ENCODE measurements around the gene GABARAPL1.

GRCh38 chr12:10174986-10175614 lies 37.6 kb upstream of the GABARAPL1 start:
- TF ChIP-seq REST (IDR thresholded peaks at IDR 0.05; ENCODE audit: insufficient replicate concordance, low read depth): no peak
- TF ChIP-seq SPI1 (IDR thresholded peaks at IDR 0.05; ENCODE audit: borderline replicate concordance, low read depth): no peak
- TF ChIP-seq CTCF (IDR thresholded peaks at IDR 0.05; ENCODE audit: insufficient read depth, low read length): no peak
- no peak for TF ChIP-seq POLR2AphosphoS5 (IDR thresholded peaks at IDR 0.05; ENCODE audit: low read depth)
- no peak for TF ChIP-seq GABPA (IDR thresholded peaks at IDR 0.05; ENCODE audit: low read depth)

All from HL-60 (cell line).